IgD-negative memory B cell (primary cell): ENCODE data around the gene KRT33B. TPM values are rescaled to one million over a fixed set of nuclear protein-coding genes. Genes with fewer than 3 reads are reported as not detected.

Experiments
- H3K27ac Mint-ChIP-seq, 3 donors: one replicate each; pipeline ENCODE4 v1.8.0; 2020 to 2022; ENCODE audit warnings: mild to moderate bottlenecking in 3 of 3, mixed read lengths in 3 of 3, moderate library complexity in 1 of 3
- H3K27me3 Mint-ChIP-seq: one replicate; pipeline ENCODE4 v1.8.0; 2021; ENCODE audit warnings: mixed read lengths
- H3K36me3 Mint-ChIP-seq: one replicate; pipeline ENCODE4 v1.8.0; 2020; ENCODE audit warnings: mild to moderate bottlenecking, mixed read lengths
- H3K4me1 Mint-ChIP-seq, 3 donors: one replicate each; pipeline ENCODE4 v1.8.0; 2020 to 2022; ENCODE audit warnings: mixed read lengths in 3 of 3, mild to moderate bottlenecking in 1 of 3
- H3K4me3 Mint-ChIP-seq, 4 donors: one replicate each; pipeline ENCODE4 v1.8.0; 2020 to 2022; ENCODE audit warnings: mild to moderate bottlenecking in 4 of 4, mixed read lengths in 4 of 4, moderate library complexity in 3 of 4
- H3K9me3 Mint-ChIP-seq, 3 donors: one replicate each; pipeline ENCODE4 v1.8.0; 2020 to 2021; ENCODE audit warnings: mixed read lengths in 3 of 3, mild to moderate bottlenecking in 1 of 3
- polyA plus RNA-seq: library from polyadenylated mRNA; unstranded; fragments of 300-500 nt; fragmentation: Illumina TruSeq; gene quantifications from one replicate; pipeline ENCODE4 v1.2.3, GENCODE V29; 2021

KRT33B gene
- polyA plus RNA-seq, 1 donor from 2014 or later, result not detected

DNA sequence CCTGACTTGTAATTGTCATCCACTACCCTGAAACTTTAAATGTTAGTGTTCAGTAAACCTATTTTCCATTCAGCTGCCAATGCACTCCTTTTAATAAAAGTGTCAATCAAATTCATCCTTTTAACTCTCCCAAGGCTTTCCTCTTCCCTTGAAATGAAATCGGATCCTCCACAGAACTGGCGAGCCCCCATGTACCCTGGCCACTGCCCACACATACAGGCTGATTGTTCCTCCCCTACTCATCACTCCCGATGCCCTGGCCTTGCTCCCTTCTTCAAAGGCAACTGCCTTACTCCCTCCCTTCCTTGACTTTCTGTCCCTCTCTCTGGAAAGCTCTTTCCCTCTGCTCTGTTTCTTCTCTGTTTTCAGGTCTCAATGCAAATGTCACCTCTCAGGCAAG is 26.6 kb downstream of the KRT33B start:
- Mint-ChIP-seq H3K4me1 (peaks cover 5 to 26% (median 19%) of the 10 kb centered on the region in 3 donors), H3K36me3 (no peaks in the 10 kb centered on the region), H3K27me3 (peaks cover 5% of the 10 kb centered on the region), H3K4me3 (no peak overlapping the region), H3K27ac (peak overlapping the region in 1 of 3 donors; percentile 83), H3K9me3 (peaks cover 4 to 19% (median 11%) of the 10 kb centered on the region in 3 donors)

DNA sequence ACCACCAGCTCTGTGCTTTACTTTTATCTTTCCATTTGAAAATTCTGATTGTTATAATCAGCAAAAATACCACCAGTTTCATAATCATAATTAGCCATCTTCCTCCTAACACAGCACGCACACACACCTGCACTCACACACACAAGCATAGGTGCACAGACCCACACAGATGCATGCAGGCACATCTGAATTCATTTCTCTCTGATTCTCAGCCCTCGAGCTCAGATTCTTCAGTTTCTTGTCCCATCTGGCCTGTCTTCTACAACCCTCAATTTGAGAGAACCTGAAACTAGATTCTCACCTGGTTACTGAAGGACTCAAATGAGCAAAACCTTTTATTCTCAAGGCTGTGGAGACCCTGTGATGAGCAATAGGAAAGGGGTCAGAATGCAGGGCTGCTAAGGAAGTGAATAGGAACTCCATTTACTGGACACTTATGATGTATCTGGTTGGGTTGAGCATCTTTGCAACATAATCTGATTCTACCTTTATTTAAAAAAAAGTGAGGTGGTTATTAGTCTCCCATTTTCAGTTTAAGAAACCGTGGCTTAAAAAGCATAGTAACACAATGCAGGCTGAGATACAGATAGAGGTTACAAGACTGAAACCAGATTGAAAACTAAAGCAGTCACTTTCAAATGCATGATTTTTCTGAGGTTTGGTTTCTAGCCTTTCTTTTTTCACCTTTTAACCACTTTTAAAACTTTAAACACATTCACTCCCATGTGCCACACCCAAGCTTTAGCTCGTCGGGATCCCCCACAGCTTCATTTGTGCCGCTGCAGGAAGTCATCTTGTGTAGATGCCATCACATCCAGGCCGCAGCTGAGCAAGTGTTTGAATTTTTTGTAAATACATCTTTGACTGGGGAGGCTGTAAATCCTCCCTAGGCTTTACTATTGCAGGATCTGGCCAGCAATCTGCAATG is 28.4 kb downstream of the KRT33B start:
- Mint-ChIP-seq H3K4me3 (peak overlapping the region in 1 of 4 donors; percentile 46), H3K4me1 (peaks cover 5 to 28% (median 19%) of the 10 kb centered on the region in 3 donors), H3K27ac (peak overlapping the region in 2 of 3 donors; percentile 78 to 83), H3K9me3 (peaks cover 4 to 19% (median 11%) of the 10 kb centered on the region in 3 donors), H3K27me3 (peaks cover 5% of the 10 kb centered on the region), H3K36me3 (no peaks in the 10 kb centered on the region)

DNA sequence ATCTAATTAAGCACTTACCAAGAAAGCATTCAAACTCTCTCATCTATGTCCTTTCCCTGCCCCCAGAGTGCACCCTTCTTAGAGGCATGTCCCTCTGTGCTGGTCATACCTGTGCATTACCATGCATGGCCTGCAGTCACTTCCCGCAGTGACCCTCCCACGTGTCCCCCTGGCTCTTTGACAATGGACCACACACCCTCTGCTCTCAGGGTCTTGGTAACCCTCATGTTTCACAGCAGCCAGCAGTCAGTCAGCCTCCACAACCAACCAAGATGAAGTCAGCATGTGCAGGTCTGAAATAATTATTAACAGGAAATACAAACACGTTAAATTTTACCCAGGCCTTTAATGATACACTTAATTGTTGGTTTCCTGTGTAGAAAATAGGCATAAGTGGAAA is 29.1 kb downstream of the KRT33B start:
- Mint-ChIP-seq H3K9me3 (peaks cover 4 to 19% (median 11%) of the 10 kb centered on the region in 3 donors), H3K27ac (peak overlapping the region in 2 of 3 donors; percentile 2 to 93), H3K4me3 (no peak overlapping the region), H3K27me3 (peaks cover 6% of the 10 kb centered on the region), H3K4me1 (peaks cover 5 to 30% (median 19%) of the 10 kb centered on the region in 3 donors), H3K36me3 (no peaks in the 10 kb centered on the region)

DNA sequence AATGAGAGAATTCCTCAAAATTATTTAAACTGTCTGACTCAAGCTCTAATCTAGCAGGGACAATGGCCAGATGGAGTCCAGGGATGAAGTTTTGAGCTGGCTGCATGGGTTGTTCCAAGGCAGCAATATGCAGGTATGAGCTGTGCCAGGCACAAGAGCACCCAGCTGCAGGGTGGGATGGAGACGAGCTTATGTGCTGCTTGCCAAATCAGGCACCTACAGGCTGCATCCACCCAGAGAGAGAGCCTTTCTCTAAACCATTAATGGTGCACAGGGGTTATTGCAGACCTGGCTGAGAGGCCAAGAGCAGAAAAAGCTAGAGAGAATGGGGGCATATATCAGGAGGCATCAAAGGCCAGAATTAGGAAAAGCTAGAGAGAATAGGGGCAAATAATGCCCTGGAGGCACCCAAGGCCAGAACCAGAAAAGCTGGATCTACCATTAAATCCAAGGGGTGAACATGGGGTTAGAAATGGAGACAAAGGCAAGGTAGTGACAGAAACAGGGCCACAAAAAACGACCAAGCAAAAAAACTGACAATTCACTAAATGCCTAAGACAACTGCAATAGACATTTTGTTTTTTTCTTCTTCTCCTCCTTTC is 29.9 kb downstream of the KRT33B start:
- Mint-ChIP-seq H3K27me3 (peaks cover 8% of the 10 kb centered on the region), H3K27ac (peak overlapping the region; percentile 19 to 93 (median 32)), H3K4me1 (peaks cover 7 to 34% (median 19%) of the 10 kb centered on the region in 3 donors), H3K4me3 (peak overlapping the region in 2 of 4 donors; percentile 0 to 5), H3K36me3 (no peaks in the 10 kb centered on the region), H3K9me3 (peaks cover 4 to 19% (median 11%) of the 10 kb centered on the region in 3 donors)

DNA sequence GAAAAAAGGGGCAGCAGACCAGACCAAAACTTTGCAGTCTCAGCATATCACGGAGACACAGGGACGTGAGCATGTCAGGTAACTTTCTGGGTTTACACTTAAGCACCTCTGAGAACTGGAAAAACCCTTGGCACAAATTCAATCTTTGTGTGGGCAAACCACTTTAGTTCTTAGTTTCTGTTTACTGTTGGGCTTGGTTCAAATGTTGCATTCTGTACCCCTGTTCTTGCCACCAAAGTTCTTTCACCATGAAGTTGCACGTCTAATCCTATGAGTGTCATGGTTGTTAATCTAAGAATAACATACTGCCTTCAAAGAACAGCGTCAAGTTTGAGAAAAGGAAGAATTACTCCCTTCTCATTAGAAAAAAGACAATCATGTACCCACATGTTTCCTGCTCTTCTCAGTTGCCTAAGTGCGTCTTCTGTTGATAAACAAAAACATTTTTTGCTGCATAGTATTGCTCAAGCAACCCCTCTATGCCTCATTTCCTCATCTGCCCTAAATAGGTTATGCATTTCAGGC is 30.6 kb downstream of the KRT33B start:
- peak overlapping the region; percentile 19 to 86 (median 32) for H3K27ac Mint-ChIP-seq
- H3K4me3 Mint-ChIP-seq, result peak overlapping the region in 2 of 4 donors; percentile 0 to 5
- peaks cover 4 to 19% (median 10%) of the 10 kb centered on the region in 3 donors for H3K9me3 Mint-ChIP-seq
- H3K4me1 Mint-ChIP-seq, result peaks cover 13 to 38% (median 19%) of the 10 kb centered on the region in 3 donors
- H3K27me3 Mint-ChIP-seq, result peaks cover 14% of the 10 kb centered on the region
- H3K36me3 Mint-ChIP-seq, result no peaks in the 10 kb centered on the region

DNA sequence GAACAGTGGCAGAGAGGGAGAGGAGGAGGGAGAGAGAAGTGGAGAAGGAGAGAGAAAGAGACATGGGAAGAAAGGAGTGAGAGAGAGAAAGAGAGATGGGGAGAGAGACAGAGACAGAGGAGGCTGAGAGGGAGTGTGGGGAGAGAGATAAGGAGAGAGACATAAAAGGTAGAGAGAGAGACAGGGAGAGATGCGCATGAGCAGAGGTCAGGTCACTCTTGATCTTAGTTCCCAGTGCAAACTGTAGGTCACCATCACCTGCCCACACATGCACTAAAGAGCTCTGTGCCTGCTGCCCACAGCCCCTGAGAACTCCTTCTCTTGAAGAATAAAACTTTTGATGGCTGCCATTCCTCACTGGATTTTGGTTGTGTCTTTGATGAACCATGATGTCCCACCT is 33.9 kb downstream of the KRT33B start:
- H3K4me1 Mint-ChIP-seq, result peaks cover 18 to 40% (median 18%) of the 10 kb centered on the region in 3 donors
- H3K27me3 Mint-ChIP-seq, result peaks cover 10% of the 10 kb centered on the region
- H3K9me3 Mint-ChIP-seq, result no peaks in the 10 kb centered on the region
- no peaks in the 10 kb centered on the region for H3K36me3 Mint-ChIP-seq
- H3K27ac Mint-ChIP-seq, result no peak overlapping the region
- no peak overlapping the region for H3K4me3 Mint-ChIP-seq

DNA sequence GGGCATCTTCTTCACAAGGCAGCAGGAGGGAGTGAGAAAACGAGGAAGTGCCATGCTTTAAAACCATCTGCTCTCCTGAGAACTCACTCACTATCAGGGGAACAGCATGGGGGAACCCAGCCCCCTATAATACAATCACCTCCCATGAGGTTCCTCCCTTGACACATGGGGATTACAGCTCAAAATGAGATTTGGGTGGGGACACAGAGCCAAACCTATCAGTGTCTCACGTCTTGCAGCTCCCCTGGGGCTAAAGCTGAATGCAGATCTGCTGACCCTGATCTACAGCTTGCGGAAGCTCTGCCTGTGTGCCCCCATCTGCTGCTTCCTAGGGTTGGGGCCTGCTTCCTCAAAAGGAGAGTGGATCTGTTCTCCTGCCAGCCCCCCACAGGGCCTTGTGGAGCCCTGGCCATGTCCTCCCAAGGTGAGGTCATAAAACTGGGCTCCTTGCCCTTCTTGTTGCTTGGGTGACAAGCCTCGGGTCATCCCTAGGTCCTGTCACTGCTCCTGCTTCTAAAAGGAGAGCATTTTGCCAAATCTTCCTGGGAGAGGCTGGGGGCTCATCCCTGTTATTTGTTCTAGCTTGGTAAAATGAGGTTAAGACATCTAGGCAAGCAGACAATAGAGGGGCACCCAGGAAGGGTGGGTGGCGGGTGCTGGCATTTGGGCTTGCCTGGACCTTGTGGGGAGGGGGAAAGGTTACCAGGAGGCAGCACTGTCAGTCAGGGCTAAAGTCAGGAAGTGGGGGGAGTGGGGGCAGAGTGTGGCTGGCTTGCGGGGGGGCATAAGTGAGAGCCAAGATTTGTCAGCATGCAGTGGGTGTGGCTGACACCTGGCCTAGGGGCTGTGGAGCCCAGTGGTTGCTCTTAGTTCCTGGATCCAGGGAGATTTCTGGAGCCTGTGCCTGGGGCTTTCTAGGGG is 35.0 kb downstream of the KRT33B start:
- Mint-ChIP-seq H3K9me3 (no peaks in the 10 kb centered on the region), H3K4me3 (peak overlapping the region in 1 of 4 donors; percentile 80), H3K27ac (peak overlapping the region in 1 of 3 donors; percentile 31), H3K27me3 (peaks cover 12% of the 10 kb centered on the region), H3K36me3 (no peaks in the 10 kb centered on the region), H3K4me1 (peaks cover 11 to 29% (median 15%) of the 10 kb centered on the region in 3 donors)

DNA sequence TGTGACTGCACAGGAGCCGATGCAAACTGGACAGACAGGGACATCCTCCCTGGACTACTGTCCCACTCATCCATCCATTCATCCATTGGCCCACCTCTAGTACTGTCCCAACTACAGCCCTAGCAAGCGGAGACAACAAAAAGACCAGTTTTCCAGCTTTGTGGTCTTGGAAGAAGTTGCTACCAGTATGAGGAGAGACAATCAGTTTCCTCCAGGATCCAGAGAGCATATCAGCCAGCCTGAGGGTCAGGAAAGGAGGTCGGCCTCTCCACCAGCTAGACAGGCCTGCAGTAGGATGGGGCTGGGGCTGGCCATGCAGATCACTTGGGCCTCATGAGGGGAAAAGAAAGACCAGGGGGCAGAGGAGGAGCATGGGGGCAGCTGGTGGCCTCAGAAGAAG is 35.8 kb downstream of the KRT33B start:
- Mint-ChIP-seq H3K4me3 (no peak overlapping the region), H3K36me3 (no peaks in the 10 kb centered on the region)

DNA sequence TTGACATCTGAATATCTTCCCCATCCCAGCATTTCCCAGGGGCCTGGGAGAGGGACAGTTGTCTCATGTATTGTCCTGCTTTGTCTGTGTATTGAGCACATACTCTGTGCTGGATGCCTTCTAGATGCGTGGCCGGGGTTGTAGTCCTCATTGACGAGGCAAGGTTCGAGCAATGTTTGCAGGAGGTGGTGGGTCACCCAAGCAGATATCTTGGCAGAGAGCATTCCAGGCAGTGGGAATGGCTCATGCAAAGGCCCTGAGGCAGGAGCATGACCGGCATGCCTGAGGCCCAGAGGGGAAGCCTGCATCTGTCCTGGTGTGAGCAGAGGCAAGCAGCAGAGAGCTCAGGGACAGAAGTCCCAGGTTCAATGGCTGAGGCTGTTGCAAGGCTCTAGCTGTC is 36.5 kb downstream of the KRT33B start:
- no peak overlapping the region for H3K27ac Mint-ChIP-seq
- peaks cover 0 to 18% (median 13%) of the 10 kb centered on the region in 3 donors for H3K4me1 Mint-ChIP-seq
- no peak overlapping the region for H3K4me3 Mint-ChIP-seq
- no peaks in the 10 kb centered on the region for H3K36me3 Mint-ChIP-seq
- no peaks in the 10 kb centered on the region for H3K9me3 Mint-ChIP-seq
- H3K27me3 Mint-ChIP-seq, result peaks cover 12% of the 10 kb centered on the region

More for the DNA sequence above, 35.8 kb downstream of the KRT33B start:
- Mint-ChIP-seq H3K27me3 (peaks cover 12% of the 10 kb centered on the region), H3K9me3 (no peaks in the 10 kb centered on the region), H3K4me1 (peaks cover 4 to 22% (median 15%) of the 10 kb centered on the region in 3 donors), H3K27ac (no peak overlapping the region)

DNA sequence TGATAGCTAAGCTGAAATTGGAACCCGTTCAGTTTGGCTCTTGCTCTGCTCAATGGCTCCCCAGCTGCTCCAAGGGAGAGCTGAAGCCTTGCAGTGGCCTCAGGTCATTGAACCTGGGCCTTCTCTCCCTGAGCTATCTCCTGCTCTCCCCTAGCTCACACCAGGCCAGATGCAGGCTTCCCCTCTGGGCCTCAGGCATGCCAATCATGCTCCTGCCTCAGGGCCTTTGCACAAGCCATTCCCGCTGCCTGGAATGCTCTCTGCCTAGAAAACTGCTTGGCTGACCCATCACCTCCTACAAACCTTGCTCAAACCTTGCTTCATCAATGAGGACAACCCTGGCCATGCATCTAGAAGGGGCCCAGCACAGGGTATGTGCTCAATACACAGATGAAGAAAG is 37.4 kb downstream of the KRT33B start:
- H3K4me3 Mint-ChIP-seq, result no peak overlapping the region
- H3K9me3 Mint-ChIP-seq, result no peaks in the 10 kb centered on the region
- H3K4me1 Mint-ChIP-seq, result peaks cover 0 to 15% (median 13%) of the 10 kb centered on the region in 3 donors
- H3K27me3 Mint-ChIP-seq, result peaks cover 12% of the 10 kb centered on the region
- no peaks in the 10 kb centered on the region for H3K36me3 Mint-ChIP-seq
- no peak overlapping the region for H3K27ac Mint-ChIP-seq

DNA sequence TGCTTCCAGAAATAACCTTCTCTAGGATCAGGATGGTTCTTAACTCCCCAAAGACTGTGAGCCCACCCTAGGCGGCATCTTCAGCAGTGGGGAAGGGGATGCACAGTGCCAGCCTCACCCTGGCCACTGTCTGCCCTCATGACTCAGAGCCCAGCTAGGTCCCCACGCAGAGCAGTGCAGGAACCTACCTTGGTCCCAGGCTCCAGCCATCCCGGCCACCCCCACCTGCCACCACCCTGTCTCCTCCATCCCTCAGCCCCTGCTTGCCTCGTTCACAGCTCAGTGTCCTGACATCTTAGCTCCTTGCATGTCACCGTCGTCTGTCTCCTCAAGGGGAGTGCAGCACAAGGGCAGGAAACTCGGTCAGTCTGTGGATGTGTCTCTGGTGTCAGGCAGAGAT is 38.0 kb downstream of the KRT33B start:
- Mint-ChIP-seq H3K27ac (no peak overlapping the region), H3K4me1 (peaks cover 0 to 15% (median 13%) of the 10 kb centered on the region in 3 donors), H3K36me3 (no peaks in the 10 kb centered on the region), H3K9me3 (no peaks in the 10 kb centered on the region), H3K27me3 (peaks cover 12% of the 10 kb centered on the region), H3K4me3 (peak overlapping the region in 1 of 4 donors; percentile 52)

DNA sequence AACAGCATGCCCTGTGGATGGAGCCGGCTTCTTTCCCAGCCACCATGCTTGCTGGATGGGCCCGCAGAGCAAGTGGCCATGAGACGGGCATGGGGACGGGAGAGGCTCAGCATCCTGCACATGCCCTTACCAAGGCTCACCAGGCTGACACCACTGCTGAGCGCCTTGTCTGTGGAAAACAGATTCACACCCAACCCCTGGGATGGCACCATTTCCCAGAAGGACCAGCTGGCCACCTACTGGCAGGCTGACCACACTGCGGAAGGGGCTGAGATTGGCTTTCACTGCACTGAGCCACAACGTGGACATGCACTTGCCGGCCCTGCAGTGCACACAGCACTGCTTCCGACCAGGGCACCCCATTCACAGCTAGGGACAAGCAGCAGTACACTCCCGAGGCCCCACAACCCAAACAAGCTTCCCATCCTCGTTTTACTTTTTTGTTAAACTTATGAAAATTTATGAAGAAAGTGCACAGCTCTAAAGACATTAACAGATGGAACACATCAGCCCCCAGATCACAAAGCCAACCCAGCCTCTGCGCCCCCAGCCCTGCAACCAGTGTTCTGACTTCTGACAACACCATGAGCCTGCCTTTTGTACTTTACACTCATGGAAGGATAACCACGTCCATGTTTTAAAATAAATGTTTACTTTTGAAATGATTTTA is 40.2 kb downstream of the KRT33B start:
- Mint-ChIP-seq H3K4me3 (no peak overlapping the region), H3K27me3 (peaks cover 6% of the 10 kb centered on the region), H3K9me3 (no peaks in the 10 kb centered on the region), H3K27ac (no peak overlapping the region), H3K36me3 (no peaks in the 10 kb centered on the region), H3K4me1 (peaks cover 0 to 9% (median 7%) of the 10 kb centered on the region in 3 donors)

DNA sequence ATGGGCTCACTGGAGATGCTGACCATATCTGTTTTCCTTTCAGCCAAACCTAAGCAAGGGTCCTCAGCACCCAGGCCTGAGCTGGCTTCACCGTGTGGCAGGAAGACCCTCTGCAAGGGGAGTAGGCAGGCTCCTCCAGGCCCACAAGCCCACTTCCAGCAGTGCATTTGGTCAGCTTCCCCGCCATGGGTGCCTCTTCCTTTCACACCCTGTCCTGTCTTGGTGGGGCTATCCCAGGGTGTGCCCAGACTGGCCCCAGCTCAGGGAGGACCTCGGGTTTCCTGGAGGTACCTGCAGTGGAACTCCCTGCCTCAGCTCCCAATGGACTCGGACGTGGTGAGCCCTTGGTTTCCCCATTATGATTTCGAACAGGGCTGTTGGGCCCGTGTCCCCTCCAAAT is 41.4 kb downstream of the KRT33B start:
- H3K4me1 Mint-ChIP-seq, result peaks cover 0 to 2% (median 1%) of the 10 kb centered on the region in 3 donors
- H3K36me3 Mint-ChIP-seq, result no peaks in the 10 kb centered on the region
- peaks cover 2% of the 10 kb centered on the region for H3K27me3 Mint-ChIP-seq
- no peak overlapping the region for H3K27ac Mint-ChIP-seq
- H3K4me3 Mint-ChIP-seq, result no peak overlapping the region
- H3K9me3 Mint-ChIP-seq, result no peaks in the 10 kb centered on the region
